GM19240 (cell line): ENCODE results near the gene SCRN1.
A peak's percentile ranks its signal among the peaks of the same experiment; 100 is the strongest.
"Not testable (repeated sequence)": the region's sequence is repeated elsewhere in the genome, so short reads cannot be mapped to it uniquely, and the experiment has no call there.

ENCODE experiments used
- DNase-seq: peaks from one replicate; pipeline ENCODE4 v3.0.0; 2011; ENCODE audit warnings: low spot score; ENCODE audit not compliant: insufficient read length

SCRN1 gene

DNA sequence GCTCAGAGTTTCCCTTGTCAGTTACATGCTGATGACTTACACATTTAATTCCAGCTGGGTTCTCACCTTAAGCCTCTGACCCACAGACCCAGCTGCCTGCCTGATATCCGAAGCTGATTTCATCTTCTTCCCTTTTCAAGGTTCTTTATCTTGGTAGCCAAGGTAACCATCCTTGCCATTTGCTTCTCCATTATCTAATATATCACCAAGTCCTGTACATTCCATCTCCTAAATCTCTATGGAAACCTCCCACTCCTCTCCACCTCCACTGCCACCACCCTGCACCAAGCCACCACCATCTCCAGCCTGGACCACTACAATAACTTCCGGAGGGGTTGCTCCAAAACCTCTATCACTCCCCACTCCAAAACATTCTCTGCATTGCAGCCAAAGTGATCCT lies 19.9 kb downstream of the SCRN1 start:
- DNase-seq, result no peak

DNA sequence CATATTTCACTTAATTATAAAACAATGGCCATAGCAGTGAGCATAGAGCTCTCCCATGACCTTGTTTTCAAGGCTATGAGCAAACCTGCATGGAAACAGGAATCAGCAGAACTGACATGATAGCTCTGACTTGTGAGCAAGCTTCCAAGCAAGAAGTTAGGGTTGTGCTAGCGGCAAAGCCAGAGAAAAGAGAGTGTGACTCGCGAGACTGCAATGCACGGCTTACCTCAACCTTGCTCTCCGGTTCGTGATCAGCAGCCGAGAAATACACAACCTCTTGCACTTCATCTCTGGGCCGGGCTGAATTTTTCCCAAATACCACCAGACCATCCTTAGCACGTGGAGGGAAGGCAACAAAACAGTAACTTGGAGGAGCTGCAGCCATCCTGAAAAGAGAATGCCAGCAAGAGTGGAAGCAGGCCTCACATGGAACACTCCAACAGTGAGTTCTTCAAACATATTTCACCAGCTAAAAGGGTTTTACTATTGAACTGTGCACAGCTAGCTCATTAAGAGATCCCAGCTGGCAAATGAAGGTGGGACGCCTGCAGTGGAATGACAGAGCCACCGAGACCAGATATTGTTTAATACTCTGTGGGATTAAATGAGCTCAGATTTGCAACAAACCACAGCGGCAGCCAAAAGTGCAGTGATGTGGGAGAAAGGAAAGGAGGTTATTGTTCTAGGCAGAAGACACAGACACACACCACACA lies 20.8 kb downstream of the SCRN1 start:
- DNase-seq, result no peak

DNA sequence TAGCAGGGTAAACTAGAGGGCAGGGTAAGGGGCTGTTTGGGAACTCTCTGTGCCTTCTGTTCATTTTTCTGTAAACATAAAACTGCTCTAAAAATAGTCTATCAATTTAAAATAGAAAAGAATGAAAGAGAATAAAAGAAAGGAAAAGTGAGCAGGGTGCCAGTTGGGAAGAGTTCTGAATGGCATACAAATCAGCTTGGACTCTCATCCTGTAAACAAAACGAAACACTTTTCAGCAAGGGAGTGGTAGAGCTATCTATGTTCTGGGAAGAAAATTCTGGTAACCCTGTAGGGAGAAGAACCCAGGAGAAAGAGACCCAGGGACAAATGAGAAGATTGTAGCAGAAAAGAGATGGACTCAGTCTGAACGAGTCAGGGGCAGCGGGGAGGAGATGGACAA lies 24.6 kb downstream of the SCRN1 start:
- no peak for DNase-seq

DNA sequence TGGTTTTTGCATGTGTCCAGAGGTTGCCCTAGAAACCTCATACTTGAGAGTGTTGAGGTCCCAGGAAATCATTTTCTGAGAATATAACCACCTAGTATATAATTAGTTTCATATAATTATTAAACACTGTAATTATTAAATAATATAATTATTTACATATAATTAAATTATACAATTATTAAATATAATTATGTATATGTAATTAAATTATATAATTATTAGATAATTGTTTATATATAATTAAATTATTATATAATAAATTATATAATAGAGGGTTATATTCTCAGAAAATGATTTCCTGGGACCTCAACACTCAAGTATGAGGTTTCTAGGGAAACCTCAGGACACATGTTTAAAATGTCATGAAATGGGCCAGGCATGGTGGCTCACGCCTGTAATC lies 27.6 kb downstream of the SCRN1 start:
- DNase-seq, result no peak

DNA sequence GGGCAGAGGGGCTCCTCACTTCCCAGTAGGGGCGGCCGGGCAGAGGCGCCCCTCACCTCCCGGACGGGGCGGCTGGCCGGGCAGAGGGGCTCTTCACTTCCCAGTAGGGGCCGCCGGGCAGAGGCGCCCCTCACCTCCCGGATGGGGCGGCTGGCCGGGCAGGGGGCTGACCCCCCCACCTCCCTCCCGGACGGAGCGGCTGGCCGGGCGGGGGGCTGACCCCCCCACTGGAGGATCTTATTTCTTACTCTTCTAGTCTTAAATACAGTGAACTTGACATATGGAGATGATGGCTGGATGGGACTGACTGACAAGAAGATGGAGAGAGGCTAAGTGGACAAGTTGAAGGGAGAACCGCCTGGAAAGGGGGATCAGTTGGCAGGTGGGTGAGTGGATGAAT lies 28.0 kb downstream of the SCRN1 start:
- not testable (repeated sequence) for DNase-seq

DNA sequence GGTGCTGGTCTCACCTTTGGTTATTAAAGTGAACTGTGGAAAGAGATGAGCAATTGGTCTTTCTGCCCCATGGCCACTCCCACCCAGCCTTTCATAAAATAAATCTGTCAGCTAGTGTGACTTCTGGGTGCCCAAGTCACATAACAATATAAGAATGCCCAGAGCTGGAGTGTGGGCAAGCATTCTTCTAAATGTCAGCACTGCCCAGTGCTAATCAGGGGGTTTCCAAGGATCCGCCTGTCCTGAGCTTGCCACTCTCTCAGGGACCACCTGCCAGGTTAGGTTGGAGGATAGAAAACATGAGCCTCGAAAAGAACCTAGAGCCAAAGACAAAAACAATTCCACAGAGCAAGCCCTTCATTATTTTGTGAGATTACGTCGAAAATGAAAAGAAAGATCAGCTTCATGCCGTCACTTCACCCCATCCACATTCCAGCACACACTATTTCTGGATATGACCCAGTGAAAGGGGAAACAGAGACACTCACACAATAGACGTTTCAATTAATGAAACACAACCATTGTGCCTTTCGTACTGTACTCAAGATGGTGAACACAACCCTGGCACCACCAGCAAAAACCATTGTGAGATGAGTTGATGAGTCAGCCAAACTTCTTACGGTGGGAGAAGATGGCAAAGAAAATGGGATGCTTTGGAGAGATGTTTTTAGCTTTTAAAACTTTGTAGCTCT lies 30.8 kb downstream of the SCRN1 start:
- no peak for DNase-seq

DNA sequence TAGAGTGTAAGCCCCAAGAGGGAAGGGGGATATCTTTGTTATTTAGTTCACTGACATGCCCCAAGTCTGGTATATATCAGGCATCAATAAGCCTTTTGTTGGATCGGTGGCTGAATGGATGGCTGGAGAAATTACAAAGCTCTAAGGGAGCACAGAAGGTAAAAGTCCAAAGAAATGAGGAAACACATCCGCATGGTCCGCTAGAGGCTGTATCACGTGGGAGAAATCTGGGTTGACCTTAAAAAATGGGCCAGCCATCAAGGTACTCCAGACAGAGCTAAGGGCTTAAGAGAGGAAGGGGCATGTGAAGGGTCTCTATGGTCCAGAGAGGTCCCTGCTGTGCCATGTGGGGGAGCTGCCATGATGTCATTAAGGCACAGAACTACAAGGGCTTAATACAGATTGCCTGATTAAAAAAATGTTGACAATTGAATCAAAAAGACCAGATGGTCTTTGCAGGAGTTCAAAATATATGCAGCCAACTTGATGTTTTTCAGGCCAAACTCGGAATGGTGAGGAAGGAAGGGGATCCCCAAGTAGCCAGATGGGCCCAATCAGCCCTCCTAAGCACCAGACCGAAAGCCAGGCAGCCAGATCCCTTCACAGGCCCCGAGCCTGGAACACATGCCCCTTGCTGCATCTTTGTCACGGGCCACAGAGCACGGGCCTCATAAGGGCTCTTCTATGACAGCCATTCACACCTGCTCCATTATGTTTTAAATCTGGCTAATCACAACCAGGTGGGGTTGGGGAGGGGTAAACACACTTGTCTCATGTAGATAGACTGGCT lies 31.9 kb downstream of the SCRN1 start:
- no peak for DNase-seq

DNA sequence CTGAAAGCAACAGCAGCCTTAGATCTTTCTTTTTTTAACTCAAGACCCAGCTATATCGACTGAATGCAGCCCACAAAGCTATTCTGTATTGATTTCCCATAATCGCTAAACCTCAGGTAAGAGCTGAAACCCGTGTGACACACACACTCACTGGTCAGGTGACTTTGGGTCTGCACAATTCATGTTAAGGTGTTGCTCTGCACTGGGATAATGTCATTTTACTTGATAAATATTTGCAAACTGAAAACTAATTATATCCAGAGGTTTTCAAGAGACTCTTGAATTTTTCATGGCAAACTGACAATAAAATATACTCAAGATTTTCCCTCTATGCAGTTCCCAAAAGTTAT lies 33.1 kb downstream of the SCRN1 start:
- no peak for DNase-seq

DNA sequence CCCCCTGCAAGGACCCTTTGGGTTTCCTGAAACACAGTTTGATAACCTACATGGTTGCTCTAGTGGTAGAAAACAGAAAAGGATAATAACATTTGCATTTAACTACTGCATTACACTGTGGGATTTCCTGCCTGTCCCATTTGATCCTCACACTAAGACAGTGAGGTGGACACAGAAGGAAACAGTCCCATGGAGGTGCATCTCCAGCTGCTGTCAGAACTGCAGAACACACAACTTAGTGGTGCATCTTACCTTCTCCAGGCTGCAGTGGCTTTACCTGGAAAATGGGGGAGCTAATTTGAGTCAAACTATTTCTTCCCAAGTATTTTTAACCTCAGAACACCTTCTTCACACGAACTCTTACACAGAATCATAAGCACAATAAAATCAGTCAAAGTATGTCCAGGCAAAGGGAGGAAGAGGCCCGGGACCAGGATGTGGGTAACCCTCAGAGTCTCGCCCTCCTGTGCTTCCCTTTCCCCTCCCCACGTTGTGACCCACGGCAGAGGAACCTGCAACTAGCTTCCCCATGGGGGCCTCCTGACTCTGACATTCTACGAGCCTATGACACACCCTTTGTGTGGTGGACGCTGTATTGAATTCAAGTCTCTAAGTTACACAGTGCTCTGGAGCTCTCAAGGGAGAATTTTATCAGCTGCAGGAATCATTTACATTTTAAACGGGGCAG lies 33.7 kb downstream of the SCRN1 start:
- peak; percentile 19 for DNase-seq

DNA sequence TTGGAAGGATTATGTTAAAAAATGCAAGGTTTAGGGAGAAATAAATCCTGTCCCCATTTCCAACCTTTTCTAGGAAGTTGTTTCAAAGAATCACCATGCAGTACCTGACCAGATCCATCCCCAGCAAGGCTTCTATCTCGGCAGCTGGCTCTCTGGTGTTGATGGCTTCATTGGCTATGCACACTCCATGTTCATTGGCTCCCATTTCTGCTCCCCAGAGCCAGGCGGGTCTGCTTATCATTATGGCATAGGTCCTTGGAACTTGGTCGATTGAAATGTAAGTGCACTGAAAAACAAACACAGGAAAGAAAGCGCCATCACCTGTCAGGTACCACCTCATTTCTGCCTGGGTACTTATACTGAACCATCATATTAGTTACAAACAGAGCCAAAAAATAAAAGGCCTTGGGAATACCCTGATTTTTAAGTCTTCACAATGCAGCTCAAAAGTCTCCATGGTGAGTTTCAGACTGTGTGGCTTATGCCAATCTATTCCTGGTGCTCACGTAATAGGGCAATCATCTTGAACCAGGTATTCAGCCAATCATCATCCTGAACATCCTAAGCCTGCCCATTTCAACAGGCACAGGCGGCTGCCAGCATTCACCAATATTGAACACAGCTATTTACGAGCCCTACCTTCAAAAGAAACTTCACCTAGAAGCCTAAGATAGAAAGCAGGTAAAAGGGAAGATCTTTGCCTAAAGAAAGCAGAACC lies 34.4 kb downstream of the SCRN1 start:
- no peak for DNase-seq

DNA sequence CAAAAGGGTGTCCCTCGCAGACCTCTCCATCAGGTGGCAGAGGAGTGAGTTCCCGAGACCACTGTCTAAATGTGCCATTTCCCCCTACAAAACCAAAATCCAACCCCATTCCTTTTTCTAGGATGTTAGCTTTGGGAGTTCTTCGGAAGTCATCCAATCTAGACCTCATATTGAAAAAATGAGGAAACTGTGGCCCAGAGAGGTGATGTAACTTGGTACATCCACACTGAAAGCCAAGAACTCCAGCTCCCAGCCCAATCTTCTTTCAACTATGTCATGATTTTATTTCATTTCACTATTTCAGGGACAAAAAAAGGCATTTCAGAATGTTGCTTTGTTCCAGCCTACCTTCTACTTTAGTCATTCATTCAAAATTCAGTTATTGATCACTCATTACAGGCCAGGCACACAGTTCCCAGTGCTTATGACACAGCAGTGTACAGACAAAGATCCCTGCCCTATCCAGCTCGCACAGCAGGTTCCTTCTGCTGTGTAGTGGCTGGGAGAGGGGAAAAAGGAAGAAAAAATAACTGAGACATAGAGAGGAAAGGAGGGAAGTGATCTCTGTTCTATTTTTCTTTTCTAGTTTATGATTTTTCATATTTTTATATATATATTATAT lies 35.8 kb downstream of the SCRN1 start:
- DNase-seq, result no peak

DNA sequence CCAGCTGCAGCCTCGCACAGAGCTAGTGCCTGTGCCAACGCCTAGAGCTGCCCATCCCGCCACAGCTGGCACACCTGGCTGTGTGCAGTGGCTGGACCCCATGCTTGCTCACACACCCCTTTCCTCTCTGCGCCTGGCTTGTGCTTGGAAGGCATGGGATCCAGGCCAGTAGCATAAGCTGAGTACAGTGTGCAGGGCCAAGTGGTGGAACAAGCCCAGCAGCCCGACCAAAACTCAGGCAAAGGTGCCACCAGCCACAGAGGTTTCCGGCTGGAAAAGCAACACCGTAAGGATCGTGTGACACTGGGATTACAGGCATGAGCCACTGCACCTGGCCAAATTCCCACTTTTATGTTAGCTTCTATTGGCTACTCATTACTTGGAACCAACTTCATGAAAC lies 38.4 kb downstream of the SCRN1 start:
- DNase-seq, result no peak

DNA sequence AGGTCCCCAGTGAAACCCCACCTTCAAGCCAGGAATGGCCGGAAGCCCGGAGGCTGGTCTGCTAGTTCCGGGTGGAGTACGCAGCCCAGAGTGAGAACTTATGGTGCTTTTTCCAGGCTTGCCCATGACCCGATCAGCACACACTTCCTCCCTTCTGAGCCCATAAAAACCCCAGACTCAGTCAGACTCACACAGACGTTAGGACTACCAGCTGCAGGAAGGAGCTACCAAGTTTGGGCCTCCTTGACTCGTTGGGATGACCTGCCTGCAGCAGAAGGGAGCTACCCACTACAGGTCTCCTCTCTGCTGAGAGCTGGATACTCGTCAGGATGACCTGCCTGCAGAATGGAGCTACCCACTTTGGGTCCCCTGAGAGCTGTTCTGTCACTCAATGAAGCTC lies 39.1 kb downstream of the SCRN1 start:
- DNase-seq, result no peak

DNA sequence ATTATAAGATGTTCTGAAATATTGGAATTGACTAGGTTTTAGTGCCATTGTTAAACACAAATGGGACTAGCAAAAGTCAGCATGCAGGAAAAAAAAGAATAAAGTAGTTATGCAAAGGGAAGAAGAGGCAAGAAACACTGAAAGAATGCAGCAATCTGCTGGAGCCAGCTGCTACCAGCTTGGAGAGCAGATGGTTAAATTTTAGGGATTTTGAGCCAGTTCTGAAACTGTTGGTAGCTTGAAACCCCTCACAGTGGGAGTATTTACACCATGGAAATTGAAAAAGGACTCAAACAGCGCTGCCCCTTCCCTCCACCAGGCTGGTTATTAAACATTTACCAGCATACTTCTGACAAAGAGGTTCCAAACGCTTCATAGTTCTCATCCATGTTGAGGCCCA lies 41.0 kb downstream of the SCRN1 start:
- DNase-seq, result no peak

DNA sequence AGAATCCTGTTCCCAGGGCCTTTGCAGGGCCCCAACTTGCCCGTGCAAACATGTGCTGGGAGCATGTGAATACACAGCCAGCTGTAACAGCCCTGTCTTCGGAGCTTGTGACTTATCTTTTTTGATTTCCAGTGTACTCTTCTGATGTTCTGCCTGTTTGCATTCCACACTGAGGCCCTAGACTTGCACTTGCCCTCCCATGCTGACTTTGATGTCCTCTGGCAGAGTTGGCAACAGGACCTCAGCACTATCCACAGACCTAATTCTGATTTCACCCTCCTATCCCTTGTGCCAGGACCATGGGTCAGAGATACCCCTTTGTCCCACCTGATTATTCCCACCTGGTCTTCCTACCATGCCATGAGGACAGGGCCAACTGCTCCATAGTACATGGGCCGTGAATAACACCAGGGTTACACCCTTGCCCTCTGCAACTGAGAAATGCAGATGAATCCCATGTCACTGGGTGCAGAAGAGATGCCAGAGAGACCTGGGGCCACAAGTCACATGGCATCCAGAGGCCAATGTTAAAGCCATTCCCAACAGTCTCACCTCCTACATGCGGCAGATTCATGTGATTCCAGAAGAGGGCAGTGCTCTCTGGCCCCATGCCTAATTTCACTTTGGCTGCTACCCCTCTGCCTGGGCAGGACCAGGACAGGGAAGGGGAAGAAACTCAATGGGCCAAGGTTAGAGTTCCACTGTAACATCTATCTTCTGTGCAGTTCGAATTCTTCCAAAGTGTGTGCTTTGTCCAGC lies 43.0 kb downstream of the SCRN1 start:
- DNase-seq, result no peak

DNA sequence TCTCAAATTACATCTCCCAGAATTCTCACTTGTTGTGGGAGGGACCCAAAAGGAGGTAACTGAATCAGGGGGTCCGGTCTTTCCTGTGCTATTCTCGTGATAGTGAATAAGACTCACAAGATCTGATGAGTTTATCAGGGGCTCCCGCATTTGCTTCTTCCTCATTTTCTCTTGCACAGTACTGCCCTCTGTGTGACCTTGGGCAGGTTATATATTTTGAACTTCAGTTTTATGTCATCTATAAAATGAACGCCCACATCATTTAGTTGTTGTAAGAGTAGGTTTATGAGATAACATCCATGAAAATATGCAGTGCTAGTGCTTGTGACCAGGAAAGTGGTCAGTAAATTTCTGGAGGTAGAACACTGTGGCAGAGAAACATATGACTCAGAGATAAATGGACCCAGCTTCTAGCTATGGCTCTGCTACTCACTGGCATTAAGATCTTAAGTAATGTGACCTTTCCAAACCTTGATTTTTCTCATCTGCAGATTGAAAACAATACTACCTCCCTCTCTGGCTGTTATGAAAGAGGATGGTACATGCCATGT lies 44.3 kb downstream of the SCRN1 start:
- no peak for DNase-seq

DNA sequence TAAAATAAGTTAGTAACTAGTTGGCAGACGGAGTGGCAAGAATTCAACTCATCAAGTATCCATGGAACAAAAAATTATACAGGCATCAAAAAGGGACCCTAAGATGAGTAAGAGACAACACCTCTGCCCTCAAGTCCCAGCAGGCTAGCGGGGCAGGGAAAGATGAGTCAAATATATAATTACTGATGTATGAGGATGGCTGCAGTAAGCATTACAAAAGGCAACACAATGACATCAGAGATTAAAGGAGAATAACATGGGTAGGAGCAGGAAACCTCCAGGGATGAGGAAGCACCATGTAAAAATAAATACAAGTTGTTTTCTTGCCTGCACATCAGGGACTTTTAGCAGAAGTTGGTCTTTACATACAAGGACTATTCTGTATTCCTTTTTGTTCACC lies 49.4 kb downstream of the SCRN1 start:
- no peak for DNase-seq

DNA sequence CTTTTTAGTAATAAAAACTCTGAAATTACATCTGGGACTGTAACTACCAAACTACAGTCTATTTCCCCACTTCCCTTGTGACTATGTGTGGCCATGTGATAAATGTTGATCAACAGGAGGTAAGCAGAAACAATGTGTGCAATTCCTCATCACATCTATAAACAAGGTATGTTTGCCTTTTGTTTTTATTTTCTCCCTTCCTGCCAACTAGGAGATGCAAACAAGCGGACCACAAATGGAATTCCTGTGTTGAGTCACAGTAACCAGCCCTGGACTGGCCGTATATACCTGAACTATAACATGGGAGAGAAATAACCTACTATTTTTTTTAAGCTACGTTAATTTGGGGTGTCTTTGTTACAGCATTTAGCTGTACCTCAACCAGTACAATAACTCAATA lies 52.5 kb downstream of the SCRN1 start:
- DNase-seq, result no peak

DNA sequence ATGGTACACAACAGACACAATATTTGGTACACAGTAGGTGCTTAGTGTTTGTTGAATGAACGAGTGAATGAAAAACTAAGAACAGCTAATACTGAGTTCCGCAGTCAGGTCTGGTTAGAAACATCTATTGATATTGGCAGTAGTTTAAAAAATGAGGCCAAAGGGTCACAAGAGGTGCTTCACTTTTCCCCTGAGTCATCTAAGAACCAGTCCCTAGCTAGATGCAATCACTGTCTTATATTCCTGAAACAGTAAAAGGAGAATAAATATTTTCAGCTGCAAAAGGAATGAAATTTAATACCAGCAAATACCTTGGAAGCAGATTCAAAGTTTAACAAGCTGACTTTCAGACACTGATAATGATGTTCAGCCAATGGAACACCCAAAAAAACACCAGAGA lies 54.5 kb downstream of the SCRN1 start:
- no peak for DNase-seq
